ENCODE data around the gene CYP2F1.
"Not testable (repeated sequence)": the region's sequence is repeated elsewhere in the genome, so short reads cannot be mapped to it uniquely, and the experiment has no call there.

CYP2F1 gene

GRCh38 chr19:41127362-41127761 lies 13.1 kb downstream of the CYP2F1 start:
- DNase-seq: not testable (repeated sequence)

DNA sequence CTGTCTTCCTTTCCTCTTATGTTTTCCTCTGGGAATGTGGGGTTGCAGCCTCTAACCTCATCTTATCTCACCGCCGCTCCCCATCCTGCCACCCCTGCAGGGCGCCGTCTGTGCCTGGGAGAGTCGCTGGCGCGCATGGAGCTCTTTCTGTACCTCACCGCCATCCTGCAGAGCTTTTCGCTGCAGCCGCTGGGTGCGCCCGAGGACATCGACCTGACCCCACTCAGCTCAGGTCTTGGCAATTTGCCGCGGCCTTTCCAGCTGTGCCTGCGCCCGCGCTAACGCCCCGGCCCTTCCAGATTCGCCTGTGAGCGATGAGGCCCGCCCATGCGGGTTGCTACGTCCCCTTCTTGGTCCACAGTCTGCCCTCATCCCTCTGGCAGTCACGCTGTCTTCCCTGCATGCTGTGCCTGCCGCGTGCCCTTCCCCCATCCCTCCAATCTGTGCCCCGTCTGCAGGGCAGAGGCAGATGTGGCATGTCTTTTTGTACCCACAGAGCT lies 13.6 kb downstream of the CYP2F1 start:
- peak; percentile 91 for DNase-seq

DNA sequence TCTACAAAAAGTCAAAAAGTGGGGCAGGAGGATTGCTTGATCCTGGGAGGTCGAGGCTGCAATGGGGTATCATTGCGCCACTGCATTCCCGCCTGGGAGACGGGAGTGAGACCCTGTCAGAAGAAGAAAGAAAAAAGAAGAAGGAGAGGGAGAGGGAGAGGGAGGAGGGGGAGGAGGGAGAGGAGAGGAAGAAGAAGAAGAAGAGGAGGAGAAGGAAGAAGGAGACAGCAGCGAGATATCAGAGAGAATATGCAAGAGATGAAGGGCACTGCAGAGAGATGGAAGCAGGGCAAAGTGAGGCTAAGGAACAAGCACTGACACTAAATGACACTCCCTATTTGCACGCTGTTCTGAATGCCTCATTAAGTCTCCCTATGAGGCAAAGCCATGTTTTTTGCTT lies 14.5 kb downstream of the CYP2F1 start:
- DNase-seq: no peak

DNA sequence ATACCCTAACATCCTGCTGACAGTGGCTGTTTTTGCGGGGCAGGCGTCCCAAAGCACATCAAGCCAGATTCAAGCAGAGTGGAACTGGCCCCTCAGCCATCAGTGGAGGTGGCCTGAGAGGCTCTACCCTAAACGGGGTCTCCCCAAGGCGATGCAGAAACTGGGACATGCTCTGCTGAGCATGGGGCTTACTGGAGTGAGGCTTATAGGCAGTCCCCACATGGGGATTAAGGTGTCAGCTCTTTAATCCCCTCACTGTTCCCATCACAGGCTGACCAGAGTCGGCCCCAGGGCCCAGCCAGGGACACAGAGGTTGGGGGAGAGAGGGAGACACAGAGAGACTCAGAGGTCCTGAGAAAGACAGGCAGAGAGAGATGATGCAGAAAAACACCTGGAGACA lies 17.0 kb downstream of the CYP2F1 start:
- DNase-seq: no peak

DNA sequence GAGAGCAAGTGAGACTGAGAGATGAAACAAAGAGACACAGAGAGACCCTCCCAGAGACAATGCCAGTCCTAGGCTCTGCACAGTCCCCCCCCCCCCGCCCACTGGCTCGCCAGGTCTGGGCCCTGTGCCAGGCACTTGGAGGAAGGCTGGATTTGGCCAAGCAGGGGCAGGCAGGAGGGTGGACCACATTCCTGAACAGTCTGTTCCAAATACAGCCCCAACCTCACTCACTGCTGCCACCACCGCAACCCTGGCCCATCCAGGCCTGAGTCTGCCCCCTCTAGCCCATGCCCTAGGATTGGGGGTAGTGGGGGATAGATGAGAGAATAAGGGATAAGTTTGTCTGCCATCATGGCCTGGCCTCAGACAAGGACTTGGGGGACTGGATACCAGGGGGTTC lies 19.0 kb downstream of the CYP2F1 start:
- DNase-seq: no peak

GRCh38 chr19:41134616-41135015 lies 20.4 kb downstream of the CYP2F1 start:
- DNase-seq: no peak

DNA sequence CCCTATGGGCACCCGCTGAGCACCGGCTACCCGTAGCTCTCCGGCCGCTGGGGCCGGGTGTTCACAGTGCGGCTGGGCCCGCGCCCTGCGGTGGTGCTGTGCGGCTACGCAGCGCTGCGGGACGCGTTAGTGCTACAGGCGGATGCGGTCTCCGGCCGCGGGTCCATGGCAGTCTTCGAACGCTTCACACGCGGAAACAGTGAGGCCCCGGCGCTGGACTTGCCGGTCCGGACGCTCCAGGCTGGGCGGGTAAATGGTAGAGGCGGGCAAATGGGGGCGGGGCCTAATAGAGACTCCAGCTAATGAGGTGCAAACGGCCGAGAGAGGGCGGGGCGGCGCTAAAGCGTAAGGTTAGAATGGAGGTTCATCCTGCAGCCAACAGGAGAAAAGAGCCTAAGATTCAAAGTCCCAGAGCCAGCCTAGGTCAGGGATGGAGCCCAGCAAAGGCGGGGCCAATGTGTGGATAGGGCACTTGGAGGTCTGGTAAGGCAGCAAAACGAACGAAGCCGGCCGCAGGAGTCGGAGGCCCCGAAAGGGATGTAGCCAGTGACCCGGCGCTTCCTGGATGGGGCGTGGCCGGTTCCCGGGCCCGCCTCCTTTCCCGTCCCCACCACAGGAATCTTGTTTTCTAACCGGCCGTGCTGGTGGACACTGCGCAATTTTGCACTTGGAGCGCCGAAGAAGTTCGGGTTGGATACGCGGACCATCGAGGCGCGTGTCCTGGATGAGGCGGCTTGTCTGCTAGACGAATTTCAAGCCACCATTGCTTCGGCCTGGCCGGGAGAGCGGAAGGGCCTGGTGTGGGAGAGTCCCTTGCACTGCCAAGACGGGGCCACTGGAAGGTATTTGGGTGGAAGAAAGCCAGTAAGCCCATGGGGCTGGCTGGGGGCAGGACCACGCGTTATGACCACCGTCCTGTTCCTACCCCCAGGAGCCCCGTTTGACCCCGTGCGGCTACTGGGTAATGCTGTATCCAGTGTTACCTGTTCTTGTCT lies 21.5 kb downstream of the CYP2F1 start:
- peak; percentile 75 for DNase-seq

DNA sequence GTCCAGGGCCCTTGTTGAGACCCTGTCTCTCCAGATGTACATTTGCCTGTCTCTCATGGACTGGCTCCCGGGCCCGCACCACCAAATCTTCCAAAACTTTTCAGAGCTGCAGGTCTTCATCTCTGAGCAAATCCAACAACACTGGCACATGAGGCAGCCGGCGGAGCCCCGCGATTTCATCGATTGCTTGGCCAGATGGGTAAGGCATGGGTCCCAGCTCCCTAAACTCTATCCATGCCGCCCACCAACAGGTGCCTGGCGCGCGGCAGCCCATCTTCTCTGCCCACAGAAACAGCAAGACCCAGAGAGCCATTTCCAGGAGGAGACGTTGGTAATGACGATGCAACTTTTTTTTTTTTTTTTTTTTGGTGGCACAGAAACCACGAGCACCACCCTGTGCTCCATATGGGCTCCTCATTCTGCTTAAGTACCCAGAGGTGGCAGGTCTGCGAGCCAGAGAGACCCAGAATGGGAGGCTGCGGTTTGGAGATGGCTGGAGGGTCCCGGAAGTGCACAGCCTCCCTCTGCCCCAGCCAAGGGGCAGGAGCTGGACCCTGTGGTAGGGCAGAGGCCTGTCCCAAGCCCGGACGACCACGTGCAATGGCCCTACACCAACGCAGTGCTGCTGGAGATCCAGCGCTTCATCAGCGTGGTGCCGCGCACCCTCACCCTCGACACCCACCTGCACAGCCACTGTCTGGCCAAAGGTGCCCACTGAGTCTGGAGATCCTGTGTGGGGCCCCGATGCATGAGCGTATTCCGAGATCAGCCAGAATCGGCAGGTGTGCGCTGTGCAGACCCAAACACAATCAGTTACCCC lies 22.6 kb downstream of the CYP2F1 start:
- DNase-seq: no peak

DNA sequence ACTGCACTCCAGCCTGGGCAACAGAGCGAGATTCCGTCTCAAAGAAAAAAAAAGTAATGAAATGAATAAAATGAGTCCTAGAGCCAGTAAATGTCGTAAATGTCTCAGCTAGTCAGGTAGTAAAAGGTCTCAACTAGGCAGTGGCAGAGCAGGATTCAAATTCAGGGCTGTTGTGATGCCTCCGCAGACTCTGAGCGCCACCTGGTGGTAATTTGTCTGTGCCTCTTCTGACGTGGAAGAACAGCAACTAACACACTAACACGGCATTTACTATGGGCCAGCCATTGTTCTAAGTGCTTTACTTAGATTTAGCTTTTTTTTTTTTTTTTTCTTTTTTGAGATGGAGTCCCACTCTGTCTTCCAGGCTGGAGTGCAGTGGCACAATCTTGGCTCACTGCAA lies 30.2 kb downstream of the CYP2F1 start:
- peak; percentile 91 for DNase-seq

GRCh38 chr19:41149831-41150230 lies 35.6 kb downstream of the CYP2F1 start:
- DNase-seq: no peak

GRCh38 chr19:41150986-41151385 lies 36.8 kb downstream of the CYP2F1 start:
- DNase-seq: not testable (repeated sequence)

DNA sequence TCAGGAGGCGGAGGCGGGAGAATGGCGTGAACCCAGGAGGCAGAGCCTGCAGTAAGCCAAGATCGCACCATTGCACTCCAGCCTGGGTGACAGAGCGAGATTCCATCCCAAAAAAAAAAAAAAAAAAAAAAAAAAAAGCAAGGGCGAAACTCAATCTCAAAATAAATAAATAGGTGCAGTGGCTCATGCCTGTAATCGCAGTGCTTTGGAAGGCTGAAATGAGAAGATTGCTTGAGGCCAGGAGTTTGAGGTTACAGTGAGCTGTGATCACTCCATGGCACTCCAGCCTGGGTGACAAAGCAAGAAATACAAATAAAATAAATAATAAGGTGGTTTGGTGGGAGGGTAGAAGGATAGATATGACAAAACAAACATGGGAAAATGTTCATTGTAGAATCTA lies 39.8 kb downstream of the CYP2F1 start:
- no peak for DNase-seq

- DNase-seq: no peak
These were observed 42.0 kb downstream of the CYP2F1 start for GRCh38 chr19:41156207-41156606.

GRCh38 chr19:41159881-41160280 lies 45.6 kb downstream of the CYP2F1 start:
- DNase-seq: no peak

GRCh38 chr19:41161903-41162302 lies 47.7 kb downstream of the CYP2F1 start:
- no peak for DNase-seq

DNA sequence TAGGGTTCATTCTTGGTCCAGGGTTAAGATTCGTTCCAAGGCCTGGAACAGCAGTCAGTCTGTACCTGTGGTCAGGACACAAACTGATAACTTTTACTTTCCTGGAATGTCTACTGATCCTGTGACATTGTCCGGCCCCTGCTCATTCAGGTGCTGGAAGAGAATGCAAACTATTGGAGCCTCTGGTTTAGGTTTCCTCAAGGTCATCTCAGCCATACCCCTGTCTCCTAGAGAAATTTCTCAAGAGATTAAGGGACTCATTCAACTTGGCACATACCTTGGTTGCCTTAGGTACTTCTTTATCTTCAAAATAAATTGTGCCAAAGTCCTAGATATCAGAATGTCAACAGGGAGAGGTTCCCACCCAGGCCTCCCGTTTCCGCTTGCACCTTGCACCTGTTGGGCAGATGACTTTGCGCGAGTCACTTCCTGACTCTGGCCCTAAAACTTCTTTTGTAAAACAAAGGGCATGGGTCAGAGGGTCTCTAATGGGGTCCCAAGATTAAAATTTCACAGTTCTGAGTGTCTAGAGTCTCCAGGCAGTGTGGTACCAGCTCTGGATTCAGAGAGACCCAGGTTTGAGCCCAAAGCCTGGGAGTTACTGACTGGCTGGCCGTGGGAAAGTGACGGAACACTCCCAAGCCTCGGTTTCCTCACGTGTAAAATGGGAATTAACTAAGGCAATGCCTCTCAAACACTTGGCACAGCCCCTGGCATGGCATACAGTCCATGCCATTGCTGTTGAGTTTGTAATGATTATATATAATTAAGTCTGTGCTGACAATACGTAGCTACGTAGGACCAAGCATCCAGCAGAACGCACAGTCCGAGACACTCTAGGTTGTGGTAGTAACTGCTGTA lies 52.9 kb downstream of the CYP2F1 start:
- DNase-seq: no peak

DNA sequence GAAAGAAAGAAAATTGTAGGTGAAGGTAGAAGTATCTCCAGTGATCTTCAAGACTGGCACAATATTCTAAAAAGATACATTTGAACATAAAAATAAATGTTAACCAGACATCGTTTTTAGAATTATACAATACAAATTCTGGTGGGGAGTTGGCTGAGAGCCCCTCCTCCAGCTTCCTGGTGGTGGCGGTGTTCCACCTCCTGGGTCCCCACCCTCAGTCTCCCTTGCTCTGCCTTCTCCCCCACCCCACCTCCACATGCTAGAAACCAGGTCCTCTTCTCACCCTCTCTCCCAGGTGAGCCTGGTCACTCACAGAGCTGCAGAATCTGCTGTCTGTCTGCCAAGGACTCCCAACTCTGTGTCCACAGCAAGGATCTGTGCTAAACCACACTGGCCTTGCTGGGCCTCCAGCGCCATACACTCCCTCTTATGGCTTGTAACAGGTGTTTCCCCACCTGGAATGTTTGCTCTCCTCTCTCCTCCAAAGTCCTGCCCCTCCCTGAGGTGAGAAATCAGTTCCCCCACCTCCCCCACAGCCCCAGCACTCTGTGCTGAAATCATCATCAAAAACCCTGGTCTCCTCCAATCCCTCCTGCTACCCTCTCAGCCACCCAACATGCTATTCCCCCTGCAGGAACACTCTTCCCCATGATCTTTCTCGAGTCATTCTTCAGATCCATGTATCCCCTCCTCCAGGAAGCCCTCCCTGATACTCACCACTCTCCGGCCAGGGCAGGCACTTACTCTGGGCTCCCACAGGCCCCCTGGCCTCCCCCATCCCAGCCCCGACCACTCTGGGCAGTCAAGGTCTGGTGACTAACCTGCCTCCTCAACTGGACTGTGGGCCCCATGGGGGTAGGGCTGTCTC lies 58.3 kb downstream of the CYP2F1 start:
- no peak for DNase-seq

DNA sequence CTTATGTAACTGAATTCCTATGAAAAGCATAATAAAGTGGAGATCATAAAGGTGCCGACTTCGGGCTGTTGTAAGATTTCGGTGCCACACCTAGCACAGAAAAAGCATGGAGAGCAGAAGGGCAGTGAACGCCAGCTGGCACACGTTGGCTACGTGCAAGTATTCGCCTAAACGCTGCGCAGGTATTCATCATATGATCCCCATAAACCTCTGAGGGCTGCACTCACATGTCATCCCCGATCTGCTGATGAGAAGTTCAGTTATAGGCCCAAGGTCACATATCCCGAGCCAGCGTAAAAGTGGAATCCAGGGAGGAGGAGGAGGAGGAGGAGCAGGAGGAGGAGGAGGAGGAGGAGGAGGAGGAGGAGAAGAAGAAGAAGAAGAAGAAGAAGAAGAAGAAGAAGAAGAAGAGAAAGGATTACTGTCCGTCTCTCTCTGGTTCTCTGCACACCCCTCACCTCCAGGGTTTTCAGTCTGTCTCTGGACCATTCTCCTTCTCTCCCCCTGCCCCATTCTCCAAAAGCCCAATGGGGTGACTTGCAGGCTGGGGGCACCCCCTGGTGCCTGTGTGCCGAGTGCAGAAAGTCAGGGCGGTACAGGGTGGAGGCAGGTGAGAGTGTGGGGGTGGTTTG lies 60.2 kb downstream of the CYP2F1 start:
- no peak for DNase-seq

DNA sequence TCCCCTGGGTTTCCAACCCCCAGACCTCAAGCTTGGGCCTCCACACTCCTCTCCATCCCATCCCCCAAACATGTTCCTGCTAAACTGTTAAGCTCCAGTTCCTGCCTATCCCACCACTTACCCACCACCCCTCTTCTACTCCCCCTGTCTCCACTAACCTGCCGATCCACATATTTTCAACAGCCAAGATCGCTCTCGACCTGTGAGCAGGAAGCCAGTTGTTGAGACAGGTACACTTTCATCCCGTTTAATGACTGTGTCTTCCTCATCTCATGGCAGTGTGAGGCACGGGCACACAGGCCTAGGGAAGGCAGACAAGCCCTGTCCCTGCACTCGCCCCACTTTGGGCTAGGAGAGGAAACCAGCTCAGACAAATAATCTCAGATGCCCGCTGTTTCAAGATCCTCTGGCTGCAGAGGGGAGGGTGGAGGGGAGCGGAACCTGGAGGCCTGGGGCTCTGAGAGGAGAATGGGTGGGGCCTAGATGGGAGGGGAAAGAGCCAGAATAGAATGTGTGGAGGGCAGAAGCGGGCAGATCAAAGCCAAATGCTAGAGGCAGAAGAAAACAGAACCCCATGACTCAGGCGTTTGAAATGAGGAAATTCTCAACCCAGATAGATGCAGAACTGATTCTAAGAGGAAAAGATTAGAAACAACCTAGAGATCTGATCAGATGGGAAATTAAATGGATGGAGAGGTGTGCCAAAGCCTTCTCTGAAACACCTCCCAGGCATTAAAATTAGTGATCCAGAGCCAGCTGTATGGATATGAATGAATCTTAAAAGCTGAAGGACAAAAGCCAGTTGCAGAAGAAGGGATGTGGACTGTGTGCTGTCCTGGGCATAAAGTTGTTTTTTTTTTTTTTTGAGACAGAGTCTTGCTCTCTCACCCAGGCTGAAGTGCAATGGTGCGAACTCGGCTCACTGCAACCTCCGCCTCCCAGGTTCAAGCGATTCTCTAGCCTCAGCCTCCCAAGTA lies 61.9 kb downstream of the CYP2F1 start:
- DNase-seq: peak; percentile 79

All from suppressor macrophage treated with lipopolysaccharide for 4 hours (primary cell).